Left colon (tissue), 2 donors: Measurements from ENCODE around the gene EIF6. TPM values are rescaled to one million over a fixed set of nuclear protein-coding genes. Genes with fewer than 3 reads are reported as not detected.

ENCODE experiments used
- ATAC-seq: fragments of 200-7000 bp; cut with Tn5 transposase; one replicate; pipeline ENCODE4 v1.9.1; 2020; ENCODE audit warnings: mild to moderate bottlenecking, moderate library complexity
- DNase-seq, 2 donors: peaks; one replicate each; pipeline ENCODE4 v3.0.0-alpha.2; 2020
- intact Hi-C, 2 donors: fragments of 100-400 bp; cut with DNase I in 1 of 2; cut with micrococcal nuclease in 1 of 2; formaldehyde crosslinking; loops; one replicate each; pipeline versions ENCODE4 v1.11.2 to v1.14.0; 2022; cut with DNase I, micrococcal nuclease
- total RNA-seq, 2 donors: library from RNA; stranded (reverse); fragmentation: NEBNext Ultra II Directional; extraction: Animal tissue kit (Norgen Biotek cat#: 25700); gene quantifications; one replicate each; pipeline ENCODE4 v1.2.1, GENCODE V29; 2021
- donor health status: DM: no; HTN: no; CAD: no.
- donor health status: DM: yes; HTN: yes; CAD: no.

Gene EIF6
- total RNA-seq, 2 donors from 2014 or later: 199 to 225 TPM

DNA sequence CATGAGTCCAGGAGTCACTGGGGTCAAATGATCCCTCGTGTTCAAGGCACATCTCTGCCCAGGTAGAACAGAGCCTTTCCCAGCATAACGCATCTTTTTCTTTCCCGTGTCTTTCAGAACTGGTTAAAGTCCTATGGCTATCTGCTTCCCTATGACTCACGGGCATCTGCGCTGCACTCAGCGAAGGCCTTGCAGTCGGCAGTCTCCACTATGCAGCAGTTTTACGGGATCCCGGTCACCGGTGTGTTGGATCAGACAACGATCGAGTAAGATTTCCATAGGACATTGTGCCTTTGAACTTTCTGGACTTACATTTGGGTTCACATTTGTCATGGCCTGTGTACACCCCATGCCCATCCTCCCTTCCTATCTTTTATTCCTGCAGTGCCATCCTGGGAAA is 37.8 kb downstream of the EIF6 start:
- no peak for ATAC-seq
- no peak for DNase-seq
- intact Hi-C loops: no loop called here

DNA sequence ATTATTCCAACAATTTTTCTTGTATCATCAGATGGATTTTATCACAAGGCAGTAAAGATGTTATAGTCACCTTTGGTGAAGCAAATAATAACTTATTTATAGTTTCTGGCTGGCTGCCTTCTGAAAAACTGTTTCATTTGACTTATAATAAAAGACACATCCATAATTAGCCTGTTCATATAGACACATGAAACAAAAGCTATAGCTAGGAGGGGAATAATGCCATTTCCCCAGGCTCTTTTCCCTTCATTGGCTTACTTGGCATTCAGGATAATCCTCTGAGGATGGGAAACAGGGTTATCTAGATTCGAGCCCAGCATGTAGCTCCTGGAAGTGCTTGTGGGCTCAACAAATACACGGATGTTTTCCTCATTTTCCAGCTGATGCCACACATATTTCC is 40.6 kb downstream of the EIF6 start:
- intact Hi-C loops: no loop called here
- DNase-seq: no peak
- ATAC-seq: no peak

DNA sequence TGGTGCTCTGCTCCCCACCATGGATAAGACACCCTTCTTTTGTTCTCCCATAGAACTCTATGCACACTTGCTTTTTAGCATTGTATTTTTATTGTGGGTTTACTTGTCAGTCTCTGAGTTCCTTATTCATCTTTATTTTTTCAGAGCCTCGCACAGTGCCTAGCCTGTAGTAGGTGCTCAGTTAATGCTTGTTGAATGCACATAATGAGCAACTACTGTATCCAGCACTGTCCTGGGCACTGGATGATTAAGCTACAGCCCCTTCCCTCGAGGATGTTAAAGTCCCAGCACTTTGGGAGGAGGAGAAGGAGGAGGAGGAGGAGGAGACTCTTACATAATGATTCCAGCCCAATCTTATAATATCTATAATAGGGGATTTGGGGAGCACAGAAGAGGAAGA is 41.3 kb downstream of the EIF6 start:
- ATAC-seq (no peak), DNase-seq (no peak)
- intact Hi-C loops: no loop called here

DNA sequence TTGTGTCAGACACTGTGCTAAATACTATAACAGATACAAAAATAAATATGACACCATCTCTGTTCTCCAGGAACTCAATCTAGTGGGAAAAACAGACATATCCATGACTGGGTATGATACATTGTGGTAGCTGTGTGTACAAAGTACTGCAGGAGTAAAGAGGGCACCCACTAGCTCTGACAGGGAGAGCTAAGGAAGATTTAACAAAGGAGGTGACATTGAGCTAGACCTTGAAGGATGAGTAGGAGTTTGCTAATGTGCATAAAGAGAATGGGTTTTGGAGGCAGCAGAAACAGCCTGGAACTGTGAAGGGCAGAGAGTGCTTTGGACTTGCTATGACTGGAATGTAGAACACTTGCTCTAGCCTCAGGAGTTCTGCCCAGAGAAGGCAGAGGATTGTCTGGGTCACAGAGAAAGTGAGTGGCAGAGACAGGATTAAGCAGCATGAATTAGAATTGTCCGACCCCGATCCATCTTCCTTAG is 43.7 kb downstream of the EIF6 start:
- ATAC-seq (no peak), DNase-seq (no peak)
- intact Hi-C loops: no loop called here

DNA sequence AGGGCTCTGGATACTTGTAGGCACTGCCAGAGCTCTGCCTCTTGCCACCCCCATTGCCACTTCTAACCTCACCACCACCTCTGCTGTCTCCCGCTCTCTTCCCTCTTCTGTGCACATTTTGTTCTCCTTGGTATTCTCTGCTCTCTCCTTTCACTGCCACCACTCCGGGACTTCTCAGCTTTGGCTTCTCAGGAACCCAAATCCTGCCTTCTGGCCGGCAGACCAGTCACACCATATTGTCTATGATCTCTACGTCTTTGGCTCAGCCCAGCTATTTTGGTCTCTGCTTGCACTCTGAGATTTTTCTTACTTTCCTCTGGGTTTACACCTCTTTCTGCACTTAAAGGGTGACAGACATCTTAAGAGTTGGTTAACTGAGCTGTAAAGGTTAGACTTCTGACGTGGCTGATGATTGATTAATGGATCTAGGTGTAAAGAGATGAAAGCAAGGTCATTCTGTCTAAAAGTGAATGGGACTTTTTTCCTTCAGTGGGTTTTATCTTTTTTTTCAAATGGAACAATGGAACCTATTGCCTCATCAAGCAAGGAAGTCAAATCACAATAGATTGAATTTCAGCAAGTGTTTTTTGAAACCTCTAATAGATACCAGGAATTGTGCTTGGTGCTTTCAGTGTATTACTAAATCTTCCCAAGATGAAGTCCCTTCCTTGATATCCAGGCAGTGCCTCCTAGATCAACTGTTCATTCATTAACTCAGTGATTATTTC is 44.3 kb downstream of the EIF6 start:
- no peak for DNase-seq
- ATAC-seq: no peak

DNA sequence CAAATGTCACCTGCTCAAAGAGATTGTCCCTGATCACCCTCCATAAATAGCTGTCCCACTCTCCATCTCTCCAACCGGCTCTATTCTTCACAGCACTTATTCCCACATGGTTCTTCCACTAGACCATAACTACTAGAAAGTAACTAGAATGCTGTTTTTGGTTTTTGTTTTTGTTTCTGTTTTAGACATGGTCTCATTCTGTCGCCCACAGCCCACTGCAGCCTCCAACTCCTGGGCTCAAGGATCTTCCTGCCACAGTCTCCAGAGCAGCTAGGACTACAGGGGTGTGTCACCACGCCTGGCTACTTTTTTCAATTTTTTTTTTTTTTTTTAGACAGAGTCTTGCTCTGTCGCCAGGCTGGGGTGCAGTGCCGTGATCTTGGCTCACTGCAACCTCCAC is 45.8 kb downstream of the EIF6 start:
- intact Hi-C loops: no loop called here
- no peak for ATAC-seq
- no peak for DNase-seq

More for the DNA sequence above, 44.3 kb downstream of the EIF6 start:
- intact Hi-C loops: no loop called here

DNA sequence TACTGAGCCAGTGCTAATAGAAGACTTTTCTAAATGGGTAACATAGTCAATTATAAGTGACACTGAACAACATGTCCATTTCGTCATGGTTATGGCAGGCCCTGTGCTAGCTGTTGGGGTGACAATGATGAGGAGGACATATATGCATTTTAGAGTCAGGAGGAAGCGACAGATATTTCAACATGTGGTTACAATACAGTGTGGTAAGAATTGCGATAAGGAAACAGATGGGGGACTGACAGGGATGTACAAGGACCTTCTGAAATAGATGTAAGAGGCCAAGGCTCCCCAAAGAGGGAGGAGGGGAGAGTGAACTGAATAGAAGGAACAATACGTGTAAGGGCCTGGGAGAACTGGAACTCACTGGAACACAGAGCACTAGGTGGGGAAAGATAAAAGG is 46.4 kb downstream of the EIF6 start:
- intact Hi-C loops: no loop called here
- ATAC-seq (no peak), DNase-seq (no peak)

DNA sequence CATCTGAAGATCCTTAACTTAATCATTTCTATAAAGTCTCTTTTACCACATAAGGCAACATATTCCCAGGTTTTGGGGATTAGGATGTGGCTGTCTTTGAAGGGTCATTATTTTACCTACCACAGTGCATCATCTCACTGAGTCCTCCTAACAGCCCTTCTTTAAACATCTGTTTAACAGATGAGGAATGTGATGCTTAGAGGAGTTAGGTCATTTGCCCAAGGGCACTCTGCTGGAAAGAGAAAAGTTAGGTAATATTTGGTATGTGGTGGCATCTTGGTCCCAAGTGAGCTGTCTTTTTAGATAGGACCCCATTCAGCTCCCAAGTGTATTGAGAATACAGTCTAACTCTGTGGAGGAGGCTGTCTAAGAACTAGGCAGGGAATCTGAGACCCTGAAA is 47.1 kb downstream of the EIF6 start:
- intact Hi-C loops: no loop called here
- DNase-seq: no peak

DNA sequence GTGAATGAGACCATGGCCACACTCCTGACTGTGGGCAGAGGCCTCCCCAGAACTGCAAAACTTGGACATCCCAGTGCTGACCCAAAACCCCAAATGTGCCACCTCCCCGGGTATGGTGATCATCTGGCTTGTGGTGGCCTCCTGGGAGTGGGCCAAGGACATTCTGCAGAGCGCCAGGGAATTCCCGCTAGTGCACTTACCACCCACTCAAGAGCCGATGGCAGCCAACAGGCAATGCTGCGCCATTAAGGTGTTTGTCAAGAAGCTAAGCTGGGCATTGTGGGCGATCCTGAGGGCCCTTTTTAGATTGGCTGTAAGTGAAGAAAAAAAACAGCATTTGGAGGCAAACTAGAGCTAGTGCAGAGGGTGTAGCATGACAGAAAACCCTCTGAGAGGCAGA is 48.7 kb downstream of the EIF6 start:
- ATAC-seq: no peak
- intact Hi-C loops: no loop called here
- DNase-seq: no peak

More for the DNA sequence above, 47.1 kb downstream of the EIF6 start:
- no peak for ATAC-seq

DNA sequence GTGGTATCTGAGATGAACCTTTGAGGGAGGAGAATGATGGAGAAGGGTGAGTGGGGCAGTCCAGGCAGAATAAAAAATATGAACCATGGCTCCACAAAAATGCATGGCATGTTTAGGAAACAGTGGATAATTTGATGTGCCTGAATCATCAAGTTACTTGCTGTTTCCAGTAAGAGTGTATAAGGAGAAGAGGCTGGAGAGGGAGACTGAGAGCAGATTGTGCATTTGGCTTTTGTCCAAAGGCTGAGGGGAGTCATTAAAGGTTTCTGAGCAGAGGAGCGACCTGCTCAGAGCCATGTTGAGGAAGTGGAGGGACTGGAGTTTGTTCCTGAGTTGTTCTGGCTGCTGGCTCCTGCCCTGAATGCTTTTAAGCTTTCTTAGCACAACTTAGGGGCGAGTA is 52.0 kb downstream of the EIF6 start:
- ATAC-seq (no peak), DNase-seq (no peak)
- intact Hi-C loops: no loop called here

Other genes with a start within 250 kb of the EIF6 start
- gene TRPC4AP, start 192.0 kb downstream of the EIF6 start, total RNA-seq: 10 to 100 TPM; 58.9 to 60.6 TPM
- gene EDEM2, start 137.4 kb downstream of the EIF6 start, total RNA-seq: 10 to 100 TPM; 26.4 to 29.7 TPM
- gene PROCR, start 112.7 kb downstream of the EIF6 start, total RNA-seq: 1 to 10 TPM; 6.3 to 7.8 TPM
- under 1 TPM; 0.09 to 0.59 TPM for gene MMP24, start 58.1 kb downstream of the EIF6 start, total RNA-seq
- gene MMP24OS, start 6.7 kb downstream of the EIF6 start, total RNA-seq: 100 to 1,000 TPM; 109 to 140 TPM
- gene FAM83C, start 7.7 kb upstream of the EIF6 start, total RNA-seq: under 1 TPM in 1 of 2 donors, not detected in 1; 0.20 TPM
- gene UQCC1, start 127.2 kb upstream of the EIF6 start, total RNA-seq: 10 to 100 TPM; 57.2 to 63.1 TPM
- under 1 TPM in 1 of 2 donors, not detected in 1; 0.47 TPM for gene GDF5, start 153.5 kb upstream of the EIF6 start, total RNA-seq
- 10 to 100 TPM; 22.5 to 23.2 TPM for gene CEP250, start 170.8 kb upstream of the EIF6 start, total RNA-seq
- gene C20orf173, start 244.9 kb upstream of the EIF6 start, total RNA-seq: not detected